SH-SY5Y (cell line): ENCODE measurements around the gene TANGO6.

Experiments used
- GATA2 ChIP-seq: IDR thresholded peaks from 2 replicates; pipeline ENCODE4 v1.6.1; 2011; ENCODE audit warnings: mild to moderate bottlenecking, low read depth, low read length
- GATA3 ChIP-seq: IDR thresholded peaks from 2 replicates; pipeline ENCODE4 v1.6.1; 2011; ENCODE audit warnings: low read depth, mild to moderate bottlenecking, low read length, moderate library complexity

DNA sequence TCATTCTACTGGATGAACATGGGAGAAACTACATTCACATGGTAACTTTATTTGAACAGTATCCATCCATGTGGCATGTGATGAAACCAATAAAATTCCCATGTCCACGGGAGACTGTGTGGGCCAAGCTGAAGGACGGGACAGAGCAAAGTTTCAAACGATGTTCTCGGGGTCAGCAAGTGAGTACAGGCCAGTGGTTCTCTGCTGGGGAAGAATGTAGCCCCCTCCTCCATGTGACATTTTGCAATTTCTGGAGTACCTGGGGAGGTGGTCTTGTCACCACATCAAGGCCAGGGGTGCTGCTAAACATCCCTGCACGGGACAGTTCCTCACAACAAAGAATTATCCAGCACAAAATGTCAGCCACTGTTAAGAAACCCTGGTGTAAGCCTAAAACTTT is 7.4 kb upstream of the TANGO6 start:
- TF ChIP-seq GATA3: no peak
- TF ChIP-seq GATA2: no peak
